Neuronal stem cell (in vitro differentiated cells): ENCODE data around the gene OLA1.

Source experiments
- DNase-seq: peaks from one replicate; pipeline ENCODE4 v3.0.0-alpha.2; 2013; ENCODE audit warnings: low spot score
- H2AFZ ChIP-seq: one replicate; pipeline ENCODE4 v1.6.1; 2013; ENCODE audit warnings: mild to moderate bottlenecking, low read length, inconsistent platforms
- H2AK5ac ChIP-seq: 2 replicates; pipeline ENCODE4 v1.6.1; 2013; ENCODE audit warnings: low read depth, mild to moderate bottlenecking, inconsistent platforms, low read length, moderate library complexity, mixed read lengths
- H2BK120ac ChIP-seq: 2 replicates; pipeline ENCODE4 v1.6.1; 2013; ENCODE audit warnings: low read depth, mild to moderate bottlenecking, inconsistent platforms, low read length, moderate library complexity, mixed read lengths
- H2BK12ac ChIP-seq: one replicate; pipeline ENCODE4 v1.6.1; 2013; ENCODE audit warnings: low read length, inconsistent platforms
- H2BK15ac ChIP-seq: 2 replicates; pipeline ENCODE4 v1.6.1; 2013; ENCODE audit warnings: mild to moderate bottlenecking, low read length, inconsistent platforms, mixed read lengths
- H2BK5ac ChIP-seq: one replicate; pipeline ENCODE4 v1.6.1; 2013; ENCODE audit warnings: inconsistent platforms, mild to moderate bottlenecking, low read length, moderate library complexity
- H3K14ac ChIP-seq: one replicate; pipeline ENCODE4 v1.6.1; 2013; ENCODE audit warnings: low read length, inconsistent platforms
- H3K18ac ChIP-seq: 2 replicates; pipeline ENCODE4 v1.6.1; 2013; ENCODE audit warnings: low read length, inconsistent platforms
- H3K23ac ChIP-seq: 2 replicates; pipeline ENCODE4 v1.6.1; 2013; ENCODE audit warnings: low read depth, mild to moderate bottlenecking, mixed read lengths, low read length, inconsistent platforms; ENCODE audit not compliant: poor library complexity
- H3K27ac ChIP-seq: replicated peaks from 3 replicates; pipeline ENCODE4 v1.5.1; 2013; ENCODE audit warnings: low read length, inconsistent platforms
- H3K27me3 ChIP-seq, 3 experiments: 2 replicates each; pipeline ENCODE4 v1.6.1; 2013; ENCODE audit warnings: low read length in 3 of 3, mild to moderate bottlenecking in 2 of 3, inconsistent platforms in 1 of 3, low read depth in 1 of 3, mixed read lengths in 1 of 3, moderate library complexity in 1 of 3; ENCODE audit not compliant: control insufficient read depth in 3 of 3, insufficient read depth in 3 of 3
- H3K36me3 ChIP-seq, 2 donors: replicated peaks in 1 of 2; 2 replicates each; pipeline ENCODE4 v1.6.1; 2013; ENCODE audit warnings: low read length in 2 of 2; ENCODE audit not compliant: control insufficient read depth in 2 of 2, insufficient read depth in 2 of 2
- H3K4ac ChIP-seq: 2 replicates; pipeline ENCODE4 v1.6.1; 2013; ENCODE audit warnings: inconsistent platforms, mild to moderate bottlenecking, low read length, moderate library complexity
- H3K4me1 ChIP-seq, 2 donors: 1 replicate in 1 of 2; 2 replicates in 1 of 2; pipeline ENCODE4 v1.6.1; 2013; ENCODE audit warnings: low read length in 2 of 2, low read depth in 1 of 2; ENCODE audit not compliant: control insufficient read depth in 2 of 2, insufficient read depth in 1 of 2
- H3K4me2 ChIP-seq: one replicate; pipeline ENCODE4 v1.6.1; 2013; ENCODE audit warnings: mild to moderate bottlenecking, low read length, inconsistent platforms; ENCODE audit not compliant: insufficient read depth, poor library complexity, severe bottlenecking
- H3K4me3 ChIP-seq, 2 donors: 2 replicates each; pipeline ENCODE4 v1.5.1; 2013; ENCODE audit warnings: low read length in 2 of 2, mild to moderate bottlenecking in 2 of 2, inconsistent platforms in 1 of 2, moderate library complexity in 1 of 2
- H3K79me1 ChIP-seq: one replicate; pipeline ENCODE4 v1.6.1; 2013; ENCODE audit warnings: low read depth, mild to moderate bottlenecking, inconsistent platforms, low read length, moderate library complexity
- H3K9ac ChIP-seq: one replicate; pipeline ENCODE4 v1.6.1; 2013; ENCODE audit warnings: mild to moderate bottlenecking, low read depth, low read length, inconsistent platforms; ENCODE audit not compliant: poor library complexity
- H3K9me3 ChIP-seq, 2 donors: replicated peaks in 1 of 2; 2 replicates each; pipeline versions ENCODE3 to v1.6.1; 2013; ENCODE audit warnings: low read length in 2 of 2, mild to moderate bottlenecking in 2 of 2, inconsistent platforms in 1 of 2, low read depth in 1 of 2, mixed read lengths in 1 of 2, moderate library complexity in 1 of 2; ENCODE audit not compliant: control insufficient read depth in 2 of 2, insufficient read depth in 1 of 2
- H4K8ac ChIP-seq: one replicate; pipeline ENCODE4 v1.6.1; 2013; ENCODE audit warnings: low read depth, mild to moderate bottlenecking, inconsistent platforms, low read length, moderate library complexity
- H4K91ac ChIP-seq: one replicate; pipeline ENCODE4 v1.6.1; 2013; ENCODE audit warnings: low read length, low read depth, mild to moderate bottlenecking, inconsistent platforms; ENCODE audit not compliant: poor library complexity
- WGBS, 2 donors: extraction: QIAGEN DNeasy Blood & Tissue Kit; methylation state at CpG; one replicate each; pipeline ENCODE4 v1.1.7; 2013; ENCODE audit warnings: missing lambda C conversion rate in 2 of 2, mixed read lengths in 1 of 2; ENCODE audit not compliant: insufficient read length in 2 of 2, insufficient replicate concordance in 1 of 2; ENCODE audit errors: extremely low coverage in 2 of 2; 5-methylcytosine and 5-hydroxymethylcytosine counted together

Gene OLA1

GRCh38 chr2:174059884-174060244, 188.5 kb downstream of the OLA1 start:
- H2BK15ac ChIP-seq = no peak overlapping the region
- H3K9me3 ChIP-seq = peaks cover 5 to 10% of the 10 kb centered on the region in 2 donors
- H3K4me1 ChIP-seq = peaks cover 7 to 10% of the 10 kb centered on the region in 2 donors
- no peak overlapping the region for H3K14ac ChIP-seq
- no peak overlapping the region for H2BK12ac ChIP-seq
- WGBS, 2 donors = no CpG with 5 or more reads among the region's 3 CpGs
- no peak overlapping the region for H2AK5ac ChIP-seq
- H3K4ac ChIP-seq = no peak overlapping the region
- DNase-seq = no peak
- H3K18ac ChIP-seq = no peak overlapping the region
- no peak overlapping the region for H3K9ac ChIP-seq
- no peak overlapping the region for H4K8ac ChIP-seq
- no peak overlapping the region for H4K91ac ChIP-seq
- H3K27ac ChIP-seq = no peak overlapping the region
- no peak overlapping the region for H2AFZ ChIP-seq
- no peaks in the 10 kb centered on the region for H3K36me3 ChIP-seq
- no peak overlapping the region for H3K4me2 ChIP-seq
- H3K27me3 ChIP-seq = peaks cover 0 to 6% (median 0%) of the 10 kb centered on the region in 3 experiments
- no peak overlapping the region for H3K4me3 ChIP-seq
- H2BK120ac ChIP-seq = no peak overlapping the region
- no peak overlapping the region for H2BK5ac ChIP-seq
- no peaks in the 10 kb centered on the region for H3K79me1 ChIP-seq
- no peak overlapping the region for H3K23ac ChIP-seq

GRCh38 chr2:174059178-174059883, 189.0 kb downstream of the OLA1 start:
- H4K8ac ChIP-seq = no peak overlapping the region
- H2BK5ac ChIP-seq = no peak overlapping the region
- H2AK5ac ChIP-seq = no peak overlapping the region
- H3K23ac ChIP-seq = no peak overlapping the region
- H2BK15ac ChIP-seq = no peak overlapping the region
- peaks cover 5 to 10% of the 10 kb centered on the region in 2 donors for H3K9me3 ChIP-seq
- H3K79me1 ChIP-seq = no peaks in the 10 kb centered on the region
- no peak overlapping the region for H3K4ac ChIP-seq
- H3K36me3 ChIP-seq = no peaks in the 10 kb centered on the region
- H3K9ac ChIP-seq = no peak overlapping the region
- no CpG with 5 or more reads among the region's 6 CpGs for WGBS, 2 donors
- H2BK12ac ChIP-seq = no peak overlapping the region
- DNase-seq = no peak
- H3K27ac ChIP-seq = no peak overlapping the region
- H2BK120ac ChIP-seq = no peak overlapping the region
- H3K27me3 ChIP-seq = peaks cover 0 to 6% (median 0%) of the 10 kb centered on the region in 3 experiments
- H2AFZ ChIP-seq = no peak overlapping the region
- H3K4me1 ChIP-seq = peaks cover 7 to 10% of the 10 kb centered on the region in 2 donors
- H3K18ac ChIP-seq = no peak overlapping the region
- no peak overlapping the region for H3K4me3 ChIP-seq
- H3K14ac ChIP-seq = no peak overlapping the region
- no peak overlapping the region for H4K91ac ChIP-seq
- H3K4me2 ChIP-seq = no peak overlapping the region

GRCh38 chr2:174058456-174058855, 189.9 kb downstream of the OLA1 start:
- WGBS, 2 donors = no CpG with 5 or more reads among the region's 1 CpG
- Histone ChIP-seq H3K4ac (no peak overlapping the region), H3K14ac (no peak overlapping the region)

GRCh38 chr2:174058026-174058425, 190.3 kb downstream of the OLA1 start:
- Histone ChIP-seq H3K27ac (no peak overlapping the region), H3K4me2 (no peak overlapping the region), H3K23ac (no peak overlapping the region), H4K91ac (no peak overlapping the region), H2BK120ac (no peak overlapping the region), H3K4ac (no peak overlapping the region), H3K9ac (no peak overlapping the region), H3K4me1 (peaks cover 10 to 12% of the 10 kb centered on the region in 2 donors), H2BK5ac (no peak overlapping the region), H3K79me1 (no peaks in the 10 kb centered on the region), H2AK5ac (no peak overlapping the region), H3K14ac (no peak overlapping the region), H3K36me3 (no peaks in the 10 kb centered on the region), H2BK15ac (no peak overlapping the region), H3K27me3 (peaks cover 0 to 3% (median 0%) of the 10 kb centered on the region in 3 experiments), H4K8ac (no peak overlapping the region), H3K9me3 (peaks cover 5 to 10% of the 10 kb centered on the region in 2 donors), H2BK12ac (no peak overlapping the region), H3K18ac (no peak overlapping the region), H2AFZ (no peak overlapping the region), H3K4me3 (no peak overlapping the region)
- DNase-seq = no peak
- WGBS, 2 donors = no CpG with 5 or more reads among the region's 2 CpGs

More at GRCh38 chr2:174058456-174058855, 189.9 kb downstream of the OLA1 start:
- Histone ChIP-seq H2BK12ac (no peak overlapping the region), H3K27ac (no peak overlapping the region), H3K9ac (no peak overlapping the region), H3K18ac (no peak overlapping the region), H3K4me3 (no peak overlapping the region), H2BK15ac (no peak overlapping the region), H2BK120ac (no peak overlapping the region), H3K9me3 (peaks cover 5 to 10% of the 10 kb centered on the region in 2 donors), H2AFZ (no peak overlapping the region), H3K36me3 (no peaks in the 10 kb centered on the region), H3K79me1 (no peaks in the 10 kb centered on the region), H4K8ac (no peak overlapping the region), H3K4me1 (peaks cover 10 to 12% of the 10 kb centered on the region in 2 donors), H2BK5ac (no peak overlapping the region), H2AK5ac (no peak overlapping the region), H4K91ac (no peak overlapping the region), H3K23ac (no peak overlapping the region), H3K4me2 (no peak overlapping the region), H3K27me3 (peaks cover 0 to 3% (median 0%) of the 10 kb centered on the region in 3 experiments)
- no peak for DNase-seq
